ENCODE measurements around the gene WDFY4.
A peak's percentile ranks its signal among the peaks of the same experiment; 100 is the strongest.

Gene WDFY4

DNA sequence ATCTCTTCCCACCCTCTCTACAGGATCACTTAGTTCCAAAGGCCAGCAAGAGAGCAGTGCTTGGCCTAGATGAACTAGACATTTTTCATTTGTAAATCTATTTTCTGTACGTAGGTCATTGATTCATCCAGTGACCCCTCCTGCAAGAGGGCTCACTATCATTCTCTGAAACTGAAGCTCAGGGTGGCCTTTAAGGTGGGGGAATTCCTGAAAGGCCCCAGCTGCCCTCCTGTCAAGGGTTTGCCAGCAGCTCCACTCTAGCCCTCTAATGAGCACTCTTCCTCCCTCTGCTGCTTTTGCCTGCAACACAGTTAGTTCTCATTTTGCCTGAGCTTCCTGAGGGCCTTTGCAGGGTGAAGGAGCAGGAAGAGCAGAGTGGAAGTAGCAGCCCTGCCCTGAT is 213.8 kb downstream of the WDFY4 start:
- DNase-seq: no peak

- DNase-seq: no peak
These were observed 215.1 kb downstream of the WDFY4 start for GRCh38 chr10:48899781-48900180.

DNA sequence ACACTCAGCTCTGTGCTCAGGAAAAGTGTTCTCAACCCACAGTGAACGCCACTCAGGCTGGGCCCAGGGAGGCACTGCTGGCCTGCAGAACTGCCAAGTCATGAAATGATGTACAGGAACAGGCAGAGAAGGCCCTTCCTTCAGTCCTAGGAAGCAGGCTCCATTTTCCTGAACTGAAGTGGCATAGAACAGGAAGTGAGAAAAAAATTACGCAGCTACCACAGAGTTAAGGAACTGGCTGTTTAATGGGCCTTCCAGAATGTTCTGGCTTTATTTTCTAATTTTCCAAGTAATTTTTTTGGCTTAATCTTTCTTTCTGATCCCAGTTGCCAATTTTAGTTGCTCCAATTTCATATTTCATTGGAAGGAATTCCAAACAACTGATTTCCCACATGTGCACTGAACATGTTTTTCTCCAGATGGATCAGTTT is 215.7 kb downstream of the WDFY4 start:
- no peak for DNase-seq

DNA sequence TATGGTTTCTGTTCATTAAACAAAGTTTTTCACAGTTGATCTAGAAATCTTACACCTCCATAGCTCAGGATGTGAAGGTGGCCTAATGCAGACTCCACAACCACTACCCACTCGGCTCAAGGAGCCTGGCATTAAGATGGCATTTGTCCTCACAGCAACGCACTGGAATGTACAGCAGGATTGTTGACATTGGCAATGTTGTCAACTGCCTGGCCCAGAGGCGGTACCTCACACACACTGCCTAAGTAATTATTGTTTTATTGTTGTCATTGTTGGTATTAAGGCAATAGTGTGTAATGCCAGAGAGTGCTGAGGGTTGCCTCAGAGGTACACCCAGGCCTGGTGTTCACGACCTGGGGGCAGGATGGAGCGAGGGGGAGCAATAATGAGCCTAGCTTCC is 216.6 kb downstream of the WDFY4 start:
- DNase-seq: no peak

- no peak for DNase-seq
These were observed 217.4 kb downstream of the WDFY4 start for GRCh38 chr10:48902096-48902495.

DNA sequence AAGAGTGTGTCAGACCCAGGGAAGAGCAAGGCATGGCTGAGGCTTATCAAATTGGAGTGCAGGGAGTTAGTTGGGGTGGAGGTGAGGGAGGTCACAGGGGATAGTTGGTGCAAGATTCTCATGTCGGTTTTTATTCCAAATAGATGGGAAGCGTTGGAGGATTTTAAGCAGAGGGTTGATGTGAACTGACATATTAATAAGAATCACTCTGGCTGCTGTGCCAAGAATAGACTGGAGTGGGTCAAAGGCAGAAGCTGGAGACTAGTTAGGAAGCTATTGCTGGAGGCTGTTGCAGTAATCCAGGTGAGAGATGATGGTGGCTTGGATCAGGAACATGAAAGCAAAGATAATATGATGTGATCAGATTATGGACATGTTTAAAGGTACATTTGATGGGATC is 218.5 kb downstream of the WDFY4 start:
- DNase-seq: peak in 8 of 56 donors; percentile 12 to 63 (median 28)

DNA sequence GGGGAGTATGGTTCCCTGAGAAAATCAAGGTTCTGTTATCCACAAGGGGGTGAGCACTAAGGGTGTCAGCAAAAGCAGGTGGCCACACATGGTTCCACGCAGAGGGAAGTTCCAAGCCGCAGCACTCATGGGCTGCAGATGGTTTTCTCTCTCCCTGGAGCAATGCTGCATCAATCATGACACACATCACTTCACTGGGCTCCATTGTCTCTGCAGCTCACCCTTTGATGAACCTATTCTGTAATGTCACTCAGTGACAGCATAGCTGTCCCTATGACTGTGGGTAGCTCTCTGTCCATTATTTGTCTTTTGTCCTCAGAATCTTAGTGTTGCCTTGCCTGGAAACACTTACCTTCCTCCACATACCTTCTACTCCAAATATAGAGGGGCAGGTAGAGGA is 220.2 kb downstream of the WDFY4 start:
- DNase-seq: no peak

DNA sequence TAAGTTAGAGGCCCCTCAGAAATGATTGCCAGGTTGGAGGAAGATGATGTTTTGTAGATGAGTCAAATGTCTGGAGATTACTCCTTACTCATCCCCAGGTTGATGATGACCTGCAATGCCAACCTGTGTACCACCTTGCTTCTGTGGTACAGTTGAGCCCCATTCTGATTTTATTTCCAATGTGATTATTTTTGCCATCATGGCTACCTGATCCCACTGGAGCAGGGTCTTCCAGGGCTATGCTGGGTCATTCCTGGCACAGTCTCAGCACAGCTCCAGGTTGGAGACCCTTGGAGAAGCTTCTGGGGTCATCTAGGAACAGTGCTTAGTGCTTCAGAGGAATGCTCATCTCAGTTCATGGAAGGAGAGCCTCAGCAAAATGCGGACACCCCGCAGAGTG is 220.6 kb downstream of the WDFY4 start:
- no peak for DNase-seq

DNA sequence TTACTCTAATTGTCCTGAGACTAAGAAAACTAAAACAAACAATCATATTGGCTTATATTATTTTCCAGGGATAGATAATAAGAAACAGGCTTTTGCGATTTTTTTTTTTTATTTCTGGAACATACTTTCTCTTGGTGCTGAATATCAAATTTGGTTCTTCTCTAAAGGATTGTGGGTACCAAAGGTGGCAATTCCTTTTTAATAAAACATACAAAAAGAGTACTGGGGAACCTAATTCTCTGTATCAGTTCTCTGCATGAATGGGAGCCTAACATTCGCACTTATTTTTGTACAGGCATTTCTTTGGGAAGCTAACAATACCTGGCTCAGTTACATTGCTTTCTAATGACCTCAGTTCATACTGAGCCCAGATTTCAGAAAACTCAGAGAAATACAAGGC is 222.2 kb downstream of the WDFY4 start:
- no peak for DNase-seq

- no peak for DNase-seq
These were observed 223.1 kb downstream of the WDFY4 start for GRCh38 chr10:48907730-48908129.

DNA sequence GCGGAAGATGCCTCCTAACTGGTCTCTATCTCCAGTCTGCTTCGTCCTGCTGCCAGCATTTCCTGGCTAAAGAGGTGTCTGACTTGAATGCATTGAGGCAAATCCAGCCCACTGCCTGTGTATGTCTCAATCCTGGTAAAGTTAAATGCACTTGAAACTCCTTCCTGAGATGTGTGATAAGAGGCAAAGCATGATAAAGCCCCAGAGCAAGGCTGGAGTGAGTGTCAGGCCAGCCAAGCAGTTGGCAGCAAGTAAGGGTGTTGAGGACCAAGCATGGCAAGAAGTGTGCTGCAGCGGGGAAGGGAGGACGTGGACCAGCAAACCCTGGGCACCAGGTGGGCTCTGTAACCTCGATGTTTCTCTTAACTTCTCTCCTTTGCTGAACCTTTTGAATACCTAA is 225.9 kb downstream of the WDFY4 start:
- DNase-seq: no peak

GRCh38 chr10:48913674-48914073 is 229.0 kb downstream of the WDFY4 start:
- no peak for DNase-seq

GRCh38 chr10:48923748-48924147 is 239.1 kb downstream of the WDFY4 start:
- no peak for DNase-seq

DNA sequence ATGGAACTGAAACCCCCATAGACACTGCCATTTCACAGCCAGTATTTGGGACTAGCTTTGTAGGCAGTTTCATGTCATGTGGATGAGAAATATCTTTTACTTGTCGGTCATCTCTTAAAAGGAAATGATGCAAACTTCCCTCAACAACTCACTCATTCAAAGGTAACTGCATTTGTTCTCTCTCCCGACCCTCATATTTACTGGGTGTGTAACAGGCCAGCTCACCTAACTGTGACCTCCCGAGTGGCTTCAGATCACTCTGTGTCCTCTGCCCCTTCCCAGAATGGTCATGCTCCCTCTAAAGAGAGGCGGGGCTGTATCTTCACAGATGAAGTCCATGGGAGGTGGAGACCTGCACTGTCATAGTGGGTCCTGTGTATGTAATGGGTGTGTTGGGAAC is 240.3 kb downstream of the WDFY4 start:
- DNase-seq: no peak

DNA sequence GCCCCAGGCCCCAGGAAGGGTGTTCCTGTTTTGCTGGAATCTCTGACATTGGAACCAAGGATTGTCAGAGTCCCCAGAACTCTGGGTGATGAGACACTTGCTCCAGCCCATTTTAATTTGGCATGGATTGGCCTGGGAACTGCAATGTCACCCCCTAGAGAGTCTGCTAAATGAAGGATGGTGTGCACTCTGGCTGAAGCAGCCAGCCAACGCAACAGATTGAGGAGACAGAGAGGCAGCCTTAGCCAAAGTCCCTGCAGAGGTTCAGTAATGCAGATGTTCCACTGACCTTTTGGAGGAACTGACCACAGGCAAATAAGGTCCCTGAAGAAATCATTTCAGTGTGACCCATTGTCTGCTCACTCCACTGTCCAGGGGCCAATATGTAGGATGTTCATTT is 241.6 kb downstream of the WDFY4 start:
- DNase-seq: no peak

DNA sequence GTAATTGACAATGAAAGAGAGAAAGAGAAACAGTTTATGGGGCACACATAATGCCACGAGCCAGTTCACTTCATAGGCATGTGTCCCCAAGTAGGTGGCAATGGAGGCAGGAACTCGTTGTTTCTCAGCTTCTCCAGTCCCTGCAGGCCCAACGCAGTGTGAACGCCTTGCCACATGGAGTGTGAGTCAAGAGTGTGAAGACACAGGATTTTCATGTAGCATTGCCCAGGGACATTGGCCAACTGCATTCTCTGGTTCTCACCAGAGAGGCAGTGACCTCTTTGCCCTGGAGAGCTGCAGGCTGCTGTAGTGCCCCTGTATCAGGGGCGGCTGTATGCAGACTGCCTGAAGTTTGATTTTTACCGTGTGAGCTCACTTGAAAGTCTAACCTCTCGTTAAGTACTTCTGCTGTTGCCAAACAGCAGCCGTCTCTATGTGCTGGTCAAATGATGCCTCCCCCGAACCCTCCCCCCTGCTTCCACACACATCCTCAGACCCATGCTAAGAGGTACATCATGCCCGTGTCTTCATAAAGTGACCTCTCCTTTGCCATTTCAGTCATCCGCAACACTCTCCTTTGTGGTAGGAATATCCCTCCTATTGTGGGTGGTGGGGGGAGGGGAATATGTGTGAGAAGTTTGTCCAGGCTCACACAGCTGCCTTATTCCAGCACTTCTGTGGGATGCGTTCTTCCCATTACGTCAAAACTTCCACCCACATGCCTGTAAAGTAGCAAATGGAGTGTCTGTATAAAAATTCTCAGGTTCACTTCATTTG is 242.3 kb downstream of the WDFY4 start:
- no peak for DNase-seq

GRCh38 chr10:48929413-48929990 is 244.8 kb downstream of the WDFY4 start:
- DNase-seq: no peak

- DNase-seq: no peak
These were observed 246.5 kb downstream of the WDFY4 start for GRCh38 chr10:48931188-48931587.

- DNase-seq: no peak
These were observed 248.4 kb downstream of the WDFY4 start for GRCh38 chr10:48932831-48933664.

- no peak for DNase-seq
These were observed 250.2 kb downstream of the WDFY4 start for GRCh38 chr10:48934672-48935501.

- DNase-seq: no peak
These were observed 250.9 kb downstream of the WDFY4 start for GRCh38 chr10:48935577-48935976.

GRCh38 chr10:48937796-48938195 is 253.1 kb downstream of the WDFY4 start:
- DNase-seq: no peak
